ENCODE measurements around the gene JAK1.

DNA sequence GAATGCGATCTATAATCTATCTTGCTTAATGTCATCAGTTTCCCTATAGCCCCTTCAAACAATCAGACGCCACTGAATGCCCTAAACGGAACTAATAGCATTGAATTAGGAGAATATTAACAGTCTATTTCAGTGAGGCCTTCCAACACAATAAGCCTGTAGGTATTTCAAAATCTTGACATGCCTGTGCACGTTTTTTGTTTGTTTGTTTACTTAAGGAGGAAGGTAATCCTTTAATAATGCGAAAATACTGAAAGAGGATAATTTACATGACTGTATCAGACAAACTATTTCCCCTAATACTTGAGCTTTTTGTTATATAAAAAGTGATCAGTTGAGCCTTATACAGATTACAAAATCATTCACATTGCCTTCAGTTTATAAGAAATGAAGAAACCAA is 29.0 kb upstream of the JAK1 start:
- TF ChIP-seq, protein P1, sequence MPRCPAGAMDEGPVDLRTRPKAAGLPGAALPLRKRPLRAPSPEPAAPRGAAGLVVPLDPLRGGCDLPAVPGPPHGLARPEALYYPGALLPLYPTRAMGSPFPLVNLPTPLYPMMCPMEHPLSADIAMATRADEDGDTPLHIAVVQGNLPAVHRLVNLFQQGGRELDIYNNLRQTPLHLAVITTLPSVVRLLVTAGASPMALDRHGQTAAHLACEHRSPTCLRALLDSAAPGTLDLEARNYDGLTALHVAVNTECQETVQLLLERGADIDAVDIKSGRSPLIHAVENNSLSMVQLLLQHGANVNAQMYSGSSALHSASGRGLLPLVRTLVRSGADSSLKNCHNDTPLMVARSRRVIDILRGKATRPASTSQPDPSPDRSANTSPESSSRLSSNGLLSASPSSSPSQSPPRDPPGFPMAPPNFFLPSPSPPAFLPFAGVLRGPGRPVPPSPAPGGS (IDR thresholded peaks at IDR 0.05), result no peak
- TF ChIP-seq, protein P2, sequence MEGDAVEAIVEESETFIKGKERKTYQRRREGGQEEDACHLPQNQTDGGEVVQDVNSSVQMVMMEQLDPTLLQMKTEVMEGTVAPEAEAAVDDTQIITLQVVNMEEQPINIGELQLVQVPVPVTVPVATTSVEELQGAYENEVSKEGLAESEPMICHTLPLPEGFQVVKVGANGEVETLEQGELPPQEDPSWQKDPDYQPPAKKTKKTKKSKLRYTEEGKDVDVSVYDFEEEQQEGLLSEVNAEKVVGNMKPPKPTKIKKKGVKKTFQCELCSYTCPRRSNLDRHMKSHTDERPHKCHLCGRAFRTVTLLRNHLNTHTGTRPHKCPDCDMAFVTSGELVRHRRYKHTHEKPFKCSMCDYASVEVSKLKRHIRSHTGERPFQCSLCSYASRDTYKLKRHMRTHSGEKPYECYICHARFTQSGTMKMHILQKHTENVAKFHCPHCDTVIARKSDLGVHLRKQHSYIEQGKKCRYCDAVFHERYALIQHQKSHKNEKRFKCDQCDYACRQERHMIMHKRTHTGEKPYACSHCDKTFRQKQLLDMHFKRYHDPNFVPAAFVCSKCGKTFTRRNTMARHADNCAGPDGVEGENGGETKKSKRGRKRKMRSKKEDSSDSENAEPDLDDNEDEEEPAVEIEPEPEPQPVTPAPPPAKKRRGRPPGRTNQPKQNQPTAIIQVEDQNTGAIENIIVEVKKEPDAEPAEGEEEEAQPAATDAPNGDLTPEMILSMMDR (IDR thresholded peaks at IDR 0.05), result no peak
- TF ChIP-seq TFCP2L1 (CRISPR knock-in tag; IDR thresholded peaks at IDR 0.05), result no peak
- TF ChIP-seq KDM1A (IDR thresholded peaks at IDR 0.05; ENCODE audit: low read depth), result no peak
- TF ChIP-seq CEBPB (IDR thresholded peaks at IDR 0.05), result no peak
- no peak for TF ChIP-seq PHF8 (IDR thresholded peaks at IDR 0.05; ENCODE audit: borderline replicate concordance, low read depth)
- no peak for TF ChIP-seq EP300 (IDR thresholded peaks at IDR 0.05)
- TF ChIP-seq MYC (IDR thresholded peaks at IDR 0.05; ENCODE audit: borderline replicate concordance, low read length), result no peak
- TF ChIP-seq, protein P3, sequence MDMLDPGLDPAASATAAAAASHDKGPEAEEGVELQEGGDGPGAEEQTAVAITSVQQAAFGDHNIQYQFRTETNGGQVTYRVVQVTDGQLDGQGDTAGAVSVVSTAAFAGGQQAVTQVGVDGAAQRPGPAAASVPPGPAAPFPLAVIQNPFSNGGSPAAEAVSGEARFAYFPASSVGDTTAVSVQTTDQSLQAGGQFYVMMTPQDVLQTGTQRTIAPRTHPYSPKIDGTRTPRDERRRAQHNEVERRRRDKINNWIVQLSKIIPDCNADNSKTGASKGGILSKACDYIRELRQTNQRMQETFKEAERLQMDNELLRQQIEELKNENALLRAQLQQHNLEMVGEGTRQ (IDR thresholded peaks at IDR 0.05), result no peak
